Large intestine (tissue), 3 donors: ENCODE measurements around the gene LRIG3. TPM values are rescaled to one million over a fixed set of nuclear protein-coding genes. Genes with fewer than 3 reads are reported as not detected.

ENCODE experiments used
- DNase-seq, 2 donors: peaks; one replicate each; pipeline versions ENCODE4 v3.0.0 to v3.0.0-alpha.2; 2013
- H3K27ac ChIP-seq: one replicate; pipeline ENCODE4 v1.5.1; 2013; ENCODE audit warnings: low read length
- H3K27me3 ChIP-seq: 2 replicates; pipeline ENCODE4 v1.6.1; 2013; ENCODE audit warnings: low read length; ENCODE audit not compliant: control insufficient read depth, insufficient read depth
- H3K36me3 ChIP-seq: 2 replicates; pipeline ENCODE4 v1.6.1; 2013; ENCODE audit warnings: low read length; ENCODE audit not compliant: control insufficient read depth, insufficient read depth
- H3K4me1 ChIP-seq: one replicate; pipeline ENCODE4 v1.6.1; 2013; ENCODE audit warnings: low read length; ENCODE audit not compliant: control insufficient read depth, insufficient read depth
- H3K4me3 ChIP-seq: one replicate; pipeline ENCODE4 v1.5.1; 2013; ENCODE audit warnings: low read length
- H3K9me3 ChIP-seq: one replicate; pipeline ENCODE4 v1.6.1; 2013; ENCODE audit warnings: mild to moderate bottlenecking, low read depth, low read length, moderate library complexity; ENCODE audit not compliant: control insufficient read depth
- WGBS: methylation state at CpG from one replicate; pipeline ENCODE4 v1.1.5; 2013; ENCODE audit warnings: low lambda C conversion rate; ENCODE audit not compliant: insufficient coverage; 5-methylcytosine and 5-hydroxymethylcytosine counted together
- polyA plus RNA-seq: library from polyadenylated mRNA; unstranded; fragments of 120-200 nt; gene quantifications from one replicate; pipeline ENCODE4 v1.2.1, GENCODE V29; 2013

The LRIG3 gene
- polyA plus RNA-seq, 1 donor, result 38.9 TPM

GRCh38 chr12:58888131-58888783, 32.0 kb downstream of the LRIG3 start:
- H3K36me3 ChIP-seq, result peaks cover 54% of the 10 kb centered on the region
- no peak for DNase-seq
- H3K4me1 ChIP-seq, result peaks cover 4% of the 10 kb centered on the region
- H3K9me3 ChIP-seq, result no peaks in the 10 kb centered on the region
- no peak overlapping the region for H3K4me3 ChIP-seq
- 100% methylated on average over 2 of the region's 4 CpGs for WGBS
- no peaks in the 10 kb centered on the region for H3K27me3 ChIP-seq
- no peak overlapping the region for H3K27ac ChIP-seq

- H3K36me3 ChIP-seq, result peaks cover 61% of the 10 kb centered on the region
- H3K27me3 ChIP-seq, result no peaks in the 10 kb centered on the region
- peaks cover 4% of the 10 kb centered on the region for H3K4me1 ChIP-seq
- H3K9me3 ChIP-seq, result no peaks in the 10 kb centered on the region
- peak; percentile 21 to 46 for DNase-seq
- H3K4me3 ChIP-seq, result no peak overlapping the region
- 92% methylated on average over 3 of the region's 6 CpGs for WGBS
- H3K27ac ChIP-seq, result peak overlapping the region; percentile 26
These were observed 33.2 kb downstream of the LRIG3 start for GRCh38 chr12:58887068-58887467.

- no peak overlapping the region for H3K27ac ChIP-seq
- peaks cover 4% of the 10 kb centered on the region for H3K4me1 ChIP-seq
- H3K4me3 ChIP-seq, result no peak overlapping the region
- H3K9me3 ChIP-seq, result no peaks in the 10 kb centered on the region
- 100% methylated on average over 2 of the region's 3 CpGs for WGBS
- H3K36me3 ChIP-seq, result peaks cover 67% of the 10 kb centered on the region
- no peak for DNase-seq
- H3K27me3 ChIP-seq, result no peaks in the 10 kb centered on the region
These were observed 33.8 kb downstream of the LRIG3 start for GRCh38 chr12:58886474-58886873.

- Histone ChIP-seq H3K4me1 (peaks cover 4% of the 10 kb centered on the region), H3K27ac (no peak overlapping the region), H3K9me3 (no peaks in the 10 kb centered on the region), H3K36me3 (peaks cover 79% of the 10 kb centered on the region), H3K27me3 (no peaks in the 10 kb centered on the region), H3K4me3 (no peak overlapping the region)
- no peak for DNase-seq
- WGBS, result no CpG with 5 or more reads among the region's 4 CpGs
These were observed 35.4 kb downstream of the LRIG3 start for GRCh38 chr12:58884916-58885315.

- H3K27me3 ChIP-seq, result no peaks in the 10 kb centered on the region
- peaks cover 82% of the 10 kb centered on the region for H3K36me3 ChIP-seq
- DNase-seq, result no peak
- H3K4me3 ChIP-seq, result no peak overlapping the region
- no peaks in the 10 kb centered on the region for H3K9me3 ChIP-seq
- WGBS, result 60% methylated on average over 1 of the region's 3 CpGs
- H3K4me1 ChIP-seq, result peaks cover 4% of the 10 kb centered on the region
- H3K27ac ChIP-seq, result no peak overlapping the region
These were observed 36.5 kb downstream of the LRIG3 start for GRCh38 chr12:58883576-58884334.

- Histone ChIP-seq H3K36me3 (peaks cover 81% of the 10 kb centered on the region), H3K27me3 (no peaks in the 10 kb centered on the region), H3K9me3 (no peaks in the 10 kb centered on the region), H3K4me3 (no peak overlapping the region), H3K4me1 (peaks cover 4% of the 10 kb centered on the region), H3K27ac (no peak overlapping the region)
- 90% methylated on average over 2 of the region's 2 CpGs for WGBS
- DNase-seq, result no peak
These were observed 37.5 kb downstream of the LRIG3 start for GRCh38 chr12:58882826-58883225.

- Histone ChIP-seq H3K4me3 (no peak overlapping the region), H3K36me3 (peaks cover 81% of the 10 kb centered on the region), H3K9me3 (no peaks in the 10 kb centered on the region), H3K4me1 (no peaks in the 10 kb centered on the region), H3K27me3 (no peaks in the 10 kb centered on the region), H3K27ac (no peak overlapping the region)
- no peak for DNase-seq
- WGBS, result 100% methylated on average over 3 of the region's 4 CpGs
These were observed 38.5 kb downstream of the LRIG3 start for GRCh38 chr12:58881816-58882215.

- Histone ChIP-seq H3K27me3 (no peaks in the 10 kb centered on the region), H3K4me1 (no peaks in the 10 kb centered on the region), H3K27ac (no peak overlapping the region), H3K36me3 (peaks cover 81% of the 10 kb centered on the region), H3K9me3 (no peaks in the 10 kb centered on the region), H3K4me3 (no peak overlapping the region)
- no peak for DNase-seq
- WGBS, result no CpG with 5 or more reads among the region's 7 CpGs
These were observed 39.7 kb downstream of the LRIG3 start for GRCh38 chr12:58880639-58881038.

GRCh38 chr12:58877243-58877743, 43.0 kb downstream of the LRIG3 start:
- no CpG with 5 or more reads among the region's 15 CpGs for WGBS
- H3K27me3 ChIP-seq, result no peaks in the 10 kb centered on the region
- no peaks in the 10 kb centered on the region for H3K4me1 ChIP-seq
- DNase-seq, result no peak
- H3K36me3 ChIP-seq, result peaks cover 86% of the 10 kb centered on the region
- no peaks in the 10 kb centered on the region for H3K9me3 ChIP-seq
- H3K4me3 ChIP-seq, result no peak overlapping the region
- no peak overlapping the region for H3K27ac ChIP-seq

- no peak overlapping the region for H3K4me3 ChIP-seq
These were observed 46.8 kb downstream of the LRIG3 start for GRCh38 chr12:58873496-58873895.

More at GRCh38 chr12:58873496-58873895, 46.8 kb downstream of the LRIG3 start:
- no peak for DNase-seq
- H3K27me3 ChIP-seq, result no peaks in the 10 kb centered on the region
- no peak overlapping the region for H3K27ac ChIP-seq
- WGBS, result no CpG with 5 or more reads among the region's 5 CpGs
- no peaks in the 10 kb centered on the region for H3K4me1 ChIP-seq
- H3K36me3 ChIP-seq, result peaks cover 61% of the 10 kb centered on the region
- no peaks in the 10 kb centered on the region for H3K9me3 ChIP-seq
